Right atrium auricular region (tissue), 2 donors: ENCODE data around the gene ABCA7. TPM values are rescaled to one million over a fixed set of nuclear protein-coding genes. Genes with fewer than 3 reads are reported as not detected.

Source experiments
- DNase-seq: peaks from one replicate; pipeline ENCODE4 v3.0.0-alpha.2; 2019; ENCODE audit warnings: low spot score
- H3K27ac ChIP-seq, 2 donors: fragments of 200-600 bp; sonication (generic); 1 replicate in 1 of 2; 2 replicates in 1 of 2; pipeline ENCODE4 v1.5.1; 2016 to 2019
- H3K27me3 ChIP-seq, 2 donors: fragments of 200-600 bp; sonication (generic); one replicate each; pipeline versions ENCODE4 v1.5.1 to v1.6.0; 2017 to 2019
- H3K36me3 ChIP-seq: fragments of 200-600 bp; sonication (generic); one replicate; pipeline ENCODE4 v1.5.1; 2016
- H3K4me1 ChIP-seq, 2 donors: fragments of 200-600 bp; sonication (generic); one replicate each; pipeline versions ENCODE4 v1.5.1 to v1.6.0; 2017 to 2019
- H3K4me3 ChIP-seq, 2 donors: fragments of 200-600 bp; sonication (generic); 1 replicate in 1 of 2; 2 replicates in 1 of 2; pipeline ENCODE4 v1.5.1; 2017 to 2019; ENCODE audit warnings: mild to moderate bottlenecking in 1 of 2, moderate library complexity in 1 of 2
- H3K9me3 ChIP-seq, 2 donors: fragments of 200-600 bp; sonication (generic); one replicate each; pipeline ENCODE4 v1.5.1; 2019
- CTCF ChIP-seq, 2 donors: fragments of 200-600 bp; sonication (generic); IDR thresholded peaks; one replicate each; pipeline ENCODE4 v1.5.1; 2019; ENCODE audit warnings: antibody characterized with exemption in 2 of 2
- total RNA-seq, 2 donors: library from RNA; depleted of rRNA; stranded (reverse); fragments of >200 nt; gene quantifications; one replicate each; pipeline ENCODE4 v1.1.0, GENCODE V29; 2016

ABCA7 gene
- total RNA-seq, 2 donors from 2014 or later: 4.8 to 5.9 TPM

GRCh38 chr19:1004803-1005664 is 34.9 kb upstream of the ABCA7 start:
- no peak overlapping the region for H3K27ac ChIP-seq
- no peak for TF ChIP-seq CTCF (IDR thresholded peaks at IDR 0.05)
- no peak overlapping the region for H3K4me3 ChIP-seq
- peaks cover 0 to 17% of the 10 kb centered on the region in 2 donors for H3K4me1 ChIP-seq
- H3K36me3 ChIP-seq: peaks cover 11% of the 10 kb centered on the region
- peaks cover 0 to 8% of the 10 kb centered on the region in 2 donors for H3K27me3 ChIP-seq
- DNase-seq: no peak
- no peaks in the 10 kb centered on the region for H3K9me3 ChIP-seq

- H3K27ac ChIP-seq: no peak overlapping the region
- peaks cover 30% of the 10 kb centered on the region for H3K36me3 ChIP-seq
- no peak for TF ChIP-seq CTCF (IDR thresholded peaks at IDR 0.05)
- H3K4me3 ChIP-seq: no peak overlapping the region
- H3K9me3 ChIP-seq: no peaks in the 10 kb centered on the region
- no peaks in the 10 kb centered on the region for H3K27me3 ChIP-seq
- peaks cover 0 to under 1% of the 10 kb centered on the region in 2 donors for H3K4me1 ChIP-seq
- DNase-seq: no peak
Measured at GRCh38 chr19:1006711-1007398, 33.1 kb upstream of the ABCA7 start.

- Histone ChIP-seq H3K27ac (no peak overlapping the region), H3K4me1 (no peaks in the 10 kb centered on the region), H3K36me3 (peaks cover 37% of the 10 kb centered on the region), H3K9me3 (no peaks in the 10 kb centered on the region), H3K27me3 (no peaks in the 10 kb centered on the region), H3K4me3 (no peak overlapping the region)
- TF ChIP-seq CTCF (IDR thresholded peaks at IDR 0.05): no peak
- no peak for DNase-seq
Measured at GRCh38 chr19:1007399-1008251, 32.3 kb upstream of the ABCA7 start.

- no peak overlapping the region for H3K4me3 ChIP-seq
- H3K4me1 ChIP-seq: no peaks in the 10 kb centered on the region
- no peak for DNase-seq
- H3K27me3 ChIP-seq: no peaks in the 10 kb centered on the region
- TF ChIP-seq CTCF (IDR thresholded peaks at IDR 0.05): no peak
- H3K27ac ChIP-seq: no peak overlapping the region
- peaks cover 46% of the 10 kb centered on the region for H3K36me3 ChIP-seq
- no peaks in the 10 kb centered on the region for H3K9me3 ChIP-seq
Measured at GRCh38 chr19:1008268-1009040, 31.5 kb upstream of the ABCA7 start.
